Neutrophil (primary cell): ENCODE results near the gene NEURL4.

Experiments used
- H3K27ac ChIP-seq: fragments of 200-600 bp; sonication (generic); 2 replicates; pipeline ENCODE4 v1.5.1; 2016; ENCODE audit warnings: mild to moderate bottlenecking, moderate library complexity
- H3K27me3 ChIP-seq: fragments of 200-600 bp; sonication (generic); 2 replicates; pipeline ENCODE4 v1.6.0; 2016; ENCODE audit warnings: mild to moderate bottlenecking
- H3K36me3 ChIP-seq: fragments of 200-600 bp; sonication (generic); 2 replicates; pipeline ENCODE4 v1.5.1; 2017
- H3K4me1 ChIP-seq, 2 experiments: fragments of 200-600 bp in 1 of 2; sonication (generic) in 1 of 2; 1 replicate in 1 of 2; 2 replicates in 1 of 2; pipeline versions ENCODE4 v1.5.1 to v1.6.1; 2013 to 2016; ENCODE audit warnings: low read depth in 1 of 2, low read length in 1 of 2, mild to moderate bottlenecking in 1 of 2, moderate library complexity in 1 of 2; ENCODE audit not compliant: control insufficient read depth in 1 of 2, insufficient read depth in 1 of 2
- H3K4me3 ChIP-seq, 2 experiments: fragments of 200-600 bp in 1 of 2; sonication (generic) in 1 of 2; 1 replicate in 1 of 2; 2 replicates in 1 of 2; pipeline ENCODE4 v1.5.1; 2013 to 2016; ENCODE audit warnings: low read depth in 1 of 2, low read length in 1 of 2, mild to moderate bottlenecking in 1 of 2, moderate library complexity in 1 of 2
- H3K9me3 ChIP-seq: fragments of 200-600 bp; sonication (generic); 2 replicates; pipeline ENCODE4 v1.5.1; 2016
- TF ChIP-seq, protein P1 (sequence below): fragments of 200-600 bp; sonication (generic); IDR thresholded peaks from 2 replicates; pipeline ENCODE4 v1.5.1; 2016; ENCODE audit warnings: antibody characterized with exemption

The NEURL4 gene

DNA sequence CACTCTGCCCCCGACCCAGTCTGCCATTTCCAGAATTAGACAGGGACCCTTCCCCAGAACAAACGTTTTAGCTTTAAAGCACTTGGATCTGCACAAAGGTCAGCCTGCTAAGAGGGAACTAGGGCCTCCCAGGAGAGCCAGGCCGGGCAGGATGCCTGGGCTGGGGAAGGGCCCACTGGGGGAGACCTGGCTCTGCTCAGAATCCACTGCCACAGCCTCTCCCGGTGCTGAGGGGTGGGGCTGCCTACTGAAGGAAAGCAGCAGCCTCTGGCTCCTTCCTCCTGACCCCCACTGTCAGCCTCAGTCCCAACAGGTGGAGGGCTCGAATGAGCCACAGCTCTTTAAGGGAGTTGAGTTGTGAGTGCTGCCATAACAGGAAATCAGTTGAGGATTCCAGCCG, 36.4 kb downstream of the NEURL4 start:
- Histone ChIP-seq H3K9me3 (no peaks in the 10 kb centered on the region), H3K4me1 (peaks cover 18 to 26% of the 10 kb centered on the region in 2 experiments), H3K27ac (no peak overlapping the region), H3K4me3 (no peak overlapping the region), H3K27me3 (peaks cover 97% of the 10 kb centered on the region), H3K36me3 (no peaks in the 10 kb centered on the region)
- TF ChIP-seq, protein P1, sequence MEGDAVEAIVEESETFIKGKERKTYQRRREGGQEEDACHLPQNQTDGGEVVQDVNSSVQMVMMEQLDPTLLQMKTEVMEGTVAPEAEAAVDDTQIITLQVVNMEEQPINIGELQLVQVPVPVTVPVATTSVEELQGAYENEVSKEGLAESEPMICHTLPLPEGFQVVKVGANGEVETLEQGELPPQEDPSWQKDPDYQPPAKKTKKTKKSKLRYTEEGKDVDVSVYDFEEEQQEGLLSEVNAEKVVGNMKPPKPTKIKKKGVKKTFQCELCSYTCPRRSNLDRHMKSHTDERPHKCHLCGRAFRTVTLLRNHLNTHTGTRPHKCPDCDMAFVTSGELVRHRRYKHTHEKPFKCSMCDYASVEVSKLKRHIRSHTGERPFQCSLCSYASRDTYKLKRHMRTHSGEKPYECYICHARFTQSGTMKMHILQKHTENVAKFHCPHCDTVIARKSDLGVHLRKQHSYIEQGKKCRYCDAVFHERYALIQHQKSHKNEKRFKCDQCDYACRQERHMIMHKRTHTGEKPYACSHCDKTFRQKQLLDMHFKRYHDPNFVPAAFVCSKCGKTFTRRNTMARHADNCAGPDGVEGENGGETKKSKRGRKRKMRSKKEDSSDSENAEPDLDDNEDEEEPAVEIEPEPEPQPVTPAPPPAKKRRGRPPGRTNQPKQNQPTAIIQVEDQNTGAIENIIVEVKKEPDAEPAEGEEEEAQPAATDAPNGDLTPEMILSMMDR: no peak

DNA sequence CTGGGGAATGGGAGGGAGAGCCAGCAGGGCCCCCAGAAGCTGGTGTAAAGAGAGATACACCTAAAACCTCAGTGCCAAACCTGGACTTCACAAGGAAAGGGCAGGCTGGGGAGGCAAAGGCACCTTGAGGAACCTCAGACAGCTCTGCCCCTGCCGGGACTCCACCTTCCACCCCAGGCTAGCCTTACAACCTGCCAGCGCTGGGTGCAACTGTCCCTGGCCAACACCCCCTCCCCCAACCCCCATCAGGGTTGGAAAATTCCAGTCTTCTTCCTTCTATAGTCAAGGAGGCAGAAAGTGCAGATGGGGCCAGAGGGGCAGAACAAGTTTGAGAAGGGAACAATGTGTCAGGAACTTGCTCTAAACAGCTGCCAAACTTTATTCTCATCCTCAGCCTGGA, 36.9 kb downstream of the NEURL4 start:
- peaks cover 100% of the 10 kb centered on the region for H3K27me3 ChIP-seq
- TF ChIP-seq, protein P1: no peak
- no peaks in the 10 kb centered on the region for H3K36me3 ChIP-seq
- no peaks in the 10 kb centered on the region for H3K9me3 ChIP-seq
- H3K4me3 ChIP-seq: no peak overlapping the region
- no peak overlapping the region for H3K27ac ChIP-seq
- H3K4me1 ChIP-seq: peaks cover 18 to 26% of the 10 kb centered on the region in 2 experiments

DNA sequence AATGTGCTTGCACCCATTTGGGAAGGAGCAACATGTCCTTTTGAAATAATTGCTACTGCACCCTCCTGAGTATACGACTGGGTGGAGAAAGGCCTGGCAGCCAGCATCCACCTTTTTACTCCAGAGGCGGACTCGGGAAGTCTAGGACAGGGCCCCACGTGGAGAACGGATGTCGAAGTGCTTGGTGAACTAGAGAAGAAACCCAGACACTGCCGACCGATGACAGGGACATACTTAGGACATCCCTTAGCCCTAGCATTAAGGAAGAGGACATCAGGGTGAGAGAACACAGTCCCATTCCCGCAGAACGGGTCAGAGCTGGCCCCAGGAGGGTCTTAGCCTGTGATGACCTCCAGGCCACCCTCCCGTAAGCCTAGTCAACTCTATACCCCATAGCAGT, 38.5 kb downstream of the NEURL4 start:
- Histone ChIP-seq H3K27me3 (peaks cover 100% of the 10 kb centered on the region), H3K36me3 (no peaks in the 10 kb centered on the region), H3K4me3 (no peak overlapping the region), H3K4me1 (peaks cover 8 to 16% of the 10 kb centered on the region in 2 experiments), H3K9me3 (no peaks in the 10 kb centered on the region), H3K27ac (no peak overlapping the region)
- TF ChIP-seq, protein P1: no peak

DNA sequence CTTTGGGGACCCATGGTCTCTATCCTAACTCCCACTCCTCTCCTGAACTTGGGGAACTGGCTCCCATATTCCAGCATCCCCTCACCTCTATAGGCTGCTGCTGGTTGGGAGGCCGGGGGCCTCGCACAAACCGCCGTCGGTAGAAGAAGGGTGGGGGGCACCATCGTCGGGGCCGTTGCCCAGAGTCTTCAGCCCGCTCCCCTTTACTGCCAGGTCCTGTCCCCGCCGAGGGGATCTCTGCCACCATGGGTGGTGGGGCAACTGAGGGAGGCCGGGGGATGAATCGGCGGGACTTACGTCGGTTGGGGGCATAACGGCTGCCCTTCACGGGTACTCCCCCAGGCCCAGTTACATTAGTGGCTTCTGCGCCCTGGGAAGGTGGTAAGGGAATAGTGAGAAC, 39.0 kb downstream of the NEURL4 start:
- no peaks in the 10 kb centered on the region for H3K9me3 ChIP-seq
- H3K27me3 ChIP-seq: peaks cover 100% of the 10 kb centered on the region
- no peak overlapping the region for H3K4me3 ChIP-seq
- no peaks in the 10 kb centered on the region for H3K36me3 ChIP-seq
- H3K4me1 ChIP-seq: peaks cover 5 to 15% of the 10 kb centered on the region in 2 experiments
- H3K27ac ChIP-seq: no peak overlapping the region
- TF ChIP-seq, protein P1: no peak

DNA sequence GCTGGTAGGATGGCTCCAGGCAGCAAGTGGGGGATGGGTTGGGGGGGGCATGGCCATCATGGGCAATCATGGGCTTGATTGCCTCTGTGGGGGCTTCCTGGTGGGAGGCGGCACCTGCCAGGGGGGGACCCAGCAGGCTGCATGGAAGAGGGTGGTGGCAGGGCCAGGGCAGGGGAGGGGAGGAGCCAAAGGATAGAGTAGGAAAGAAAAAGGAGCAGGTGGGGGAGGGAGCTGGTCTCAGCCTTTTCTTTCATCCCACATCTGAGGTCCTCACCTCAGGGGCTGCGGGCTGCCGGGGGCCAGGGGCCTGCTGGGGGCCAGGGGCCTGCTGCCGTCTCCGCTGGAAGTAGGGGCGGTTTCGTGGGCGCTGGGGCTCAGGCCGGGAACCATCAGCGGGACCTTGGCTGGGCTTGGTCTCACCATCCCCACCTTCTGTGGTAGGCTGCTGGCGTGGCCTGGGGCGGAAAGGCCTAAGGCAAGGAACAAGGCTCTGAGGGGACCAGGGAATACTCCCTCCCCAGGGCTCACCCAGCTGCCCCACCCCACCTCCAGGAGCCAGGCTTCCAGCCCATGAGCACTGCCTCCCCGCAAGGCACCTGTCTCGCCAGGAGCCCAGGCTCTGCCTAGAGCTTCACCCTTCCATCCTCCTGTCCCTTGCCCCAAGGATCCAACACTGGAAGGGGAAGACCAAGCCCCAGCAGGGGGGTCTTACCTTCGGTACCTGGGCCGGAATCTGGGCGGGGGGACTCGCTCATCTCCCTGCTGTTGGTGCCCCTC, 39.7 kb downstream of the NEURL4 start:
- no peak overlapping the region for H3K4me3 ChIP-seq
- H3K27ac ChIP-seq: no peak overlapping the region
- TF ChIP-seq, protein P1: no peak
- no peaks in the 10 kb centered on the region for H3K36me3 ChIP-seq
- H3K9me3 ChIP-seq: no peaks in the 10 kb centered on the region
- peaks cover 100% of the 10 kb centered on the region for H3K27me3 ChIP-seq
- H3K4me1 ChIP-seq: peaks cover 0 to 9% of the 10 kb centered on the region in 2 experiments
